GM18867 (cell line): Measurements from ENCODE around the gene RASA3.
"Not testable (repeated sequence)": the region's sequence is repeated elsewhere in the genome, so short reads cannot be mapped to it uniquely, and the experiment has no call there.

Source experiments
- ATAC-seq: cut with Tn5 transposase; IDR thresholded peaks from one replicate; pipeline ENCODE4 v1.9.1; 2021; ENCODE audit warnings: mild to moderate bottlenecking, moderate library complexity; ENCODE audit not compliant: unreplicated experiment

The RASA3 gene

GRCh38 chr13:114157869-114158495 is 25.6 kb upstream of the RASA3 start:
- ATAC-seq, result no peak

- no peak for ATAC-seq
Observed at GRCh38 chr13:114155926-114156883, 23.8 kb upstream of the RASA3 start.

- no peak for ATAC-seq
Observed at GRCh38 chr13:114155320-114155719, 22.9 kb upstream of the RASA3 start.

DNA sequence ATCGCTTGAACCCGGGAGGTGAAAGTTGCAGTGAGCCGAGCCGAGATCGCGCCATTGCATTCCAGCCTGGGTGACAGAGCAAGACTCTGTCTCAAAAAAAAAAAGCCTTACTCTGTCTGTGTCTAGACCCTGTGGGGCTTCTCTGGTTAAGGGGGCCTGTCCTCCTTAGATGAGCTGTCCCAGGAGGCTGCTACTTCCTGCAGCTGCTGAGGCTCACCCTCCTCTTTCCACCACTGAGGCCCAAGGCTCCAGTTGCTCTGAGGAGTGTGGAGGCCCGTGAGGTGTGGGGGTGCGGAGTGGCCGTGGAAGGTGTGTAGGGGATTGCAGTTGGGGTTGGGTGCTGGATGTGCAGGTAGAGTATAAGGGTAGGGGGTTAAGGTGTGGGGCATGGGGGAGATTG is 22.1 kb upstream of the RASA3 start:
- no peak for ATAC-seq

DNA sequence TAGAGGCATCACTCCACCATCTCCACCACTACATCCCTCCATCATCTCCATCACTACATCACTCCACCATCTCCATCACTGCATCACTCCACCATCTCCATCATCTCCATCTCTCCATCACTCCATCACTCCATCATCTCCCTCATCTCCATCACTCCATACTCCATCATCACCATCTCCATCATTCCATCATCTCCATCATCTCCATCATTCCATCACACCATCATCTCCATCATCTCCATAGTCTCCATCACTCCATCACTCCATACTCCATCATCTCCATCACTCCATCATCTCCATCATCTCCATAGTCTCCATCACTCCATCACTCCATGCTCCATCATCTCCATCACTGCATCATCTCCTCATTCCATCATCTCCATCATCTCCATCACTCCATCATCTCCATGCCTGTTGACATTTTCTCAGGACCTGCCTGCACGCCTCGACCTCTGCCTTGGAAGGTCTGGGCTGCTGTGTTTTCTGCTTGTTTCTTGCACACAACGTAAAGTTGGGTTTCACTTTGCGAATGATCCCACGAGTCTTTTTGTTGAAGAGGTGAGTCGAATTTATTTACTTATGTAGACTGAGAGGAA is 21.2 kb upstream of the RASA3 start:
- no peak for ATAC-seq

- ATAC-seq, result no peak
Observed at GRCh38 chr13:114152831-114153371, 20.5 kb upstream of the RASA3 start.

- ATAC-seq, result no peak
Observed at GRCh38 chr13:114152285-114152645, 19.8 kb upstream of the RASA3 start.

- ATAC-seq, result no peak
Observed at GRCh38 chr13:114151565-114152284, 19.3 kb upstream of the RASA3 start.

GRCh38 chr13:114151031-114151430 is 18.6 kb upstream of the RASA3 start:
- ATAC-seq, result no peak

DNA sequence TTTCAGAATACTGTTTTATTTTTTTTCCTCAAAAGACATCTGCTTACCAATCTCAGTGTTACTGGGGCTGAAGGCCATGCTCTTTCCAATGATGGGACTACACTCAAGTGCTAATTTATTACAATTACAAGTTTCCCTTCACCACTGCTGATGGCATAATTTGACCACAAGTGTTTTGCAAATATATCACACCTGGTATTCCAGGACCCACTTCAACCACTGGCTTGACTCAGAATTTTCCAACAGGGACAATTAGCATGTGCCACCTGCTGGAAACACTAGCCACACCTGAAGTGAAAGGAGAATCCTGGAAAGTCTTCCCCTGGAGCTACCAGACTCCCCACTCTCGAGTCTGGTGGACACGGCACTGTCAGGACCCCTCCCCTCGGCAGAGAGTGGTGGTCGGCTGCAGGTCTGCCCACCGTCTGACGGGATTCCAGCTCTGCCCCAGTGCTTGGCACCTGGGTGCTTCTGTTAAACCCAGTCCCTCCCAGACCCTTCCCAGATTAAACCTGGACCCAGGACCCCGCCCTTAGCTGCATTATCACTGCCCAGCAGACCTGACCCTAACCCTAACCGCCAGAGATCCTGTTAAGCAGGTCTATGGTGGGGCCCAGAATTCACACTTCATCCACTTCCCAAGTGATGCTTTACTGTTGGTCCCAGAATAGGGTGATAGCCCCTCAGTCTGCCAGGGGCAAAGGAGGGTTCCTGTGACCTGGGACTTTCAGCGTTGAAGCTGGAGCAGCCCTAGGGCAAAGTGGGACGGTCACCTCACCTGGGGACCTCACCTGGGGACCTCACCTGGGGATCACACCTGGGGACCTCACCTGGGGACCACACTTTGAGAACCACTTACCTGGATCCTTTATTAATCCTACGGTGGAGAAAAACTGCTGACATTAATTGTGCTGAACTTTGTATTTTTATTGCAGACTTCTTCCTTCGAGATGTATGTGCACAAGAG is 17.6 kb upstream of the RASA3 start:
- no peak for ATAC-seq

DNA sequence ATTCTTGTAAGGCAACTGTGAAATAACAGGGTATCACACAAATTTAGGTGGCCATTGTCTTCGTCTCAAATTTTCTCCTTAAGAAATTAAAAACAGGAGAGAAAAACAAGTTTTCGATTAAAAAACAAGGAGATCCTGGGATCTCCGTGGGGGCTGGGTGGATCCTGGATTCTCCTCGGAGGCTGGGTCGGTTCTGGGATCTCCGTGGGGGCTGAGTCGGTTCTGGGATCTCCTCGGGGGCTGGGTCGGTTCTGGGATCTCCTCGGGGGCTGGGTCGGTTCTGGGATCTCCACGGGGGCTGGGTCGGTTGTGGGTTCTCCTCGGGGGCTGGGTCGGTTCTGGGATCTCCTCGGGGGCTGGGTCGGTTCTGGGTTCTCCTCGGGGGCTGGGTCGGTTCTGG is 16.5 kb upstream of the RASA3 start:
- ATAC-seq, result not testable (repeated sequence)

DNA sequence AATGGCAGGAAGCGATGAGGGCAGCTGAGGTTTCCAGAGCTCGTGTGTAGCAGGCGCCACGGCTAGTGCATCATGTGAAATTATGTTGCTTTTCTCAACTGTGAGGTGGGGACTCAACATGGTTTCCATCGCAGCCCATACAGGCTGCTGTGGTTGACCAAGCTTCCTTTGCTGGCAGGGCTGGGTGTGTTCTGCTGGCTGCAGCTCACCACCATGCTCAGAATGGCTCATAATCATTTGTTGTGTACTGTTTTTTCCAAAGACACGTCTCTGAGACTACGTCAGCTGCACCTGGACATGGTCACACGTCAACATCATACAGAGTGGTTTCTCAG is 16.1 kb upstream of the RASA3 start:
- ATAC-seq, result peak; percentile 84

GRCh38 chr13:114147803-114148520 is 15.5 kb upstream of the RASA3 start:
- no peak for ATAC-seq

- no peak for ATAC-seq
Observed at GRCh38 chr13:114146629-114147028, 14.2 kb upstream of the RASA3 start.

- no peak for ATAC-seq
Observed at GRCh38 chr13:114146173-114146572, 13.8 kb upstream of the RASA3 start.

DNA sequence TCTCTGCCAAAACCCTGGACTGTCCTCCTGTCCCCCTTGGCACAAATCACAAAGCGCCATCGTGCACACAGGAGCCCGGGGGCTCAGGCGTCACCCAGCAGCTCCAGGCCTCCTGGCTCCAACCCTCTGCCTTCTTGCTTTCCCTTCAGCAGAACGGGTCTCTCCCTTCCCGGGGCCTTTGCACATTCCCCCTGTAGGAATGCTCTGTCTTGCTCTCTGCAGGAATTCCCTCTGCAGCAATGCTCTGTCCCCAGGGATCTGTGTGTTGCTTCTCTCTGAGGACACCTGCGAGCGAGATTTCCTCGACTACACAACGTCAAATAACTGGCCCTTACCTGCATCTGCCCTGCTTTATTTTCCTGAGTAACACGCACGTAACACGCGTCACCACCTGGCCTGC is 13.3 kb upstream of the RASA3 start:
- no peak for ATAC-seq

DNA sequence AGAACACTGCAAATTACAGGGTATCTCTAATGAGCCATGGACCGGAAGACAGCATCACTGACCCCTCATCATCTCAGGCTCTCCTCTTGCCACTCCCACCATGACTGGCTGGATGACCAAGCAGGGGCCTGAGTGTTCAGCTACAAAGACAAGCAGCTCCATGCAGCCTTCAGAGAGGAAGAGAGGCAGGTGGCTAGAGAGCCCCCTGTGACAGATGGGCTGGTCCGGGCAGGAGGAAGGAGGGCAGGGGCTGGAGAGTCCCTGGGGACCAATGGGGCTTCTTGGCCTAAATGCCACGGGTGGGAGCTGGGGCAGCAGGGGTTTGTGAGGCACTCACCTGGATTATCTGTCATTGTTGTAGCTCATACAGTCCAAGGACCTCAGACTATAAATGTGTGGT is 12.8 kb upstream of the RASA3 start:
- ATAC-seq, result no peak

- ATAC-seq, result no peak
Observed at GRCh38 chr13:114144606-114145244, 12.3 kb upstream of the RASA3 start.
